Measurements from ENCODE around the gene MTHFD2L. TPM values are rescaled to one million over a fixed set of nuclear protein-coding genes. Genes with fewer than 3 reads are reported as not detected.

Gene MTHFD2L
- total and polyA plus RNA-seq, 2 of the 8 experiments (the other 6 are each of a cell fraction or from before 2014, with no cell fraction given) = 5.4 to 15.0 TPM

DNA sequence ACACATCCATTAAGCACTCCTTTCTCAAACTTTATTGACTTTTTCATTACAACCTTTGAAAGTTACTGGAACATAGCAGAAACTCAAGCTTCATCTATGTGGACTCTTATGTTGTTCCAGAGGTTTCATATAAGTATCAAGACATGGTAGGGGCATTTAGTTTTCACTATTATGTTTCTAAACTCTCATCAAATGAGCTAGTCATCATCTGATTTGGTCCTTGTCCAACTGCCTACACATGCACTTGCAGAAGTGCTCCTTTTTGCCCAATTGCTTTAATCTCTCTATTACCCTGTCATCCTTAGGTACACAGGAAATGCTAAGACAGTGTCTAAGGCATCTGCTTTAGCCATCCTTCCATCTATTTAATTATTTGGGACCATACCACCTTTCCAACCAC lies 108.2 kb downstream of the MTHFD2L start (continued):
- TF ChIP-seq SP2 (IDR thresholded peaks at IDR 0.05; ENCODE audit: low read length) = no peak

Data from H1 (cell line).